ENCODE data around the gene SH3BGRL3. TPM values are rescaled to one million over a fixed set of nuclear protein-coding genes. Genes with fewer than 3 reads are reported as not detected.
"Not testable (repeated sequence)": the region's sequence is repeated elsewhere in the genome, so short reads cannot be mapped to it uniquely, and the experiment has no call there.

The SH3BGRL3 gene
- total RNA-seq, 1 experiment from 2014 or later: 30.7 TPM

- in situ Hi-C loops (cut with HindIII; ENCODE audit: low pct_unique_long_range_greater_than_20kb, low sequenced_read_pairs): no loop called here
- DNase-seq (ENCODE audit: low read depth, low spot score): no peak
These were observed 23.0 kb downstream of the SH3BGRL3 start for GRCh38 chr1:26302733-26303405.

- in situ Hi-C loops (cut with HindIII; ENCODE audit: low pct_unique_long_range_greater_than_20kb, low sequenced_read_pairs): no loop called here
- DNase-seq (ENCODE audit: low read depth, low spot score): no peak
These were observed 25.9 kb downstream of the SH3BGRL3 start for GRCh38 chr1:26305667-26306289.

DNA sequence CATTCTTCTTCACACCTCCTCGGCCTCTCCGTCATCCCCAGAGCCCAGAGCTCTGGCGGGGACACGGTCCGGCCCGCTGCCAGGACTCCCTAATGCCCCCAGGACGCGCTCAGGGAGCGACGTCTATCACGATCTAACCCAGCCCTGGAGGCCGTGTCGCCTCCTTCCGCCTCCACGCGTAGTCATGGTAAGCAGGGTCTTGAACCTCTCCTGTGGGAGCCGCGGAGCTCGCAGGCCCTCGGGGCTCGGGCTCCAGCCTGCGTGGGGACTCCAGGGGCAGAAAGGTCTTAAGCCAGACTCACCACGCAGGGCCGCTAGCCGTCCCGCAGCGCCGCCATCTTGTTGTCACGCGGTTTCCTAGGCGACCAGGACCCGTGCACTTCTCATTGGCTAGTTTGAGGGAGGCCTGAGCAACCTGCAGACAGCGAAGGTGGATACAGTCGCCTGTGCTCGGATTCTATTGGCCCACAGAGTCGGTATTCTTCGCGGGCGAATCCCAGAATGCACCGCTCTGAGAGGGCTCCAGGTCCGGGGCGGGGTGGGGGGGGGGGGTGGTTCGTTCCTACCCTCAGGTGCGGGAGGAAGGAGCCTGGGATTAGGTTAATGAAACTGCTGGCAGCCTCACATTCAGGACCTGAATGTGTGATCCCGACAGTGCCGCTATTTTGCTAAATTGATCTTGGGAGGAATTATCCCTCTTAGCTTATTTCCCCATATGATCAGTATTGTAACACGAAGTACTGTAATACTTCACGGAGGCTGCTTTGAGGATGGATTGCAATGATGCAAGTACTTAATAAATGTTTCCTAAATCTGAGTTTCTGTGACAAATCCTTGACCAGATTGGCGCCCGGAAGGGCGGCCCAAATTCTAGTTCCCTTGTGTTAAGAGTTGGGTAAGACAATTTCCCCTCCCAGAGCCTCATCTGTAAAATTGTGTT lies 26.7 kb downstream of the SH3BGRL3 start, which contains the start of gene UBXN11:
TSS of gene UBXN11 (minus strand) at position 347 of the 940 bp plus-strand sequence. CDS start 3,753 bp downstream, outside the sequence.
- peak; percentile 96 for DNase-seq (ENCODE audit: low read depth, low spot score)
- in situ Hi-C loops (cut with HindIII; ENCODE audit: low pct_unique_long_range_greater_than_20kb, low sequenced_read_pairs): no loop called here

DNA sequence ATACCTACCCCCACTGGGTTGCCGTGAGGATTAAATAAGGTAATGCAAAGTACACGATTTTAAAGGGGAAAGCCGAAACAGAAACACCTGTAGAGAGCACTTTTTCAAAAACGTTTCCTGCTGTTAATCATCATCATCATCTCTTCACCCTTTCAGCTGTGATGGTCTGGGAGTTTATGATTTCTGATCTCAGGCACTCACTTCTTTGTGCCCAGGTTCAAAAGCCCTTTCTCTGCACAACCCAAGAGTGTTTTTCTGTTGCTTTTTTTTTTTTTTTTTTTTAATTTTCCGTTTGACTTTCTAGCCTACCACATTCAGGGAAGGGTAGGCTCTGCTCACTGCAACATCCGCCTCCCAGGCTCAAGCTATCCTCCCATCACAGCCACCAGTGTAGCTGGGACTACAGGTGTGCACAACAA lies 27.5 kb downstream of the SH3BGRL3 start:
- in situ Hi-C loops (cut with HindIII; ENCODE audit: low pct_unique_long_range_greater_than_20kb, low sequenced_read_pairs): no loop called here

GRCh38 chr1:26307966-26308899 lies 28.3 kb downstream of the SH3BGRL3 start:
- DNase-seq (ENCODE audit: low read depth, low spot score); in situ Hi-C loops (cut with HindIII; ENCODE audit: low pct_unique_long_range_greater_than_20kb, low sequenced_read_pairs): not testable (repeated sequence)

More for the DNA sequence above, 27.5 kb downstream of the SH3BGRL3 start:
- DNase-seq (ENCODE audit: low read depth, low spot score): no peak

DNA sequence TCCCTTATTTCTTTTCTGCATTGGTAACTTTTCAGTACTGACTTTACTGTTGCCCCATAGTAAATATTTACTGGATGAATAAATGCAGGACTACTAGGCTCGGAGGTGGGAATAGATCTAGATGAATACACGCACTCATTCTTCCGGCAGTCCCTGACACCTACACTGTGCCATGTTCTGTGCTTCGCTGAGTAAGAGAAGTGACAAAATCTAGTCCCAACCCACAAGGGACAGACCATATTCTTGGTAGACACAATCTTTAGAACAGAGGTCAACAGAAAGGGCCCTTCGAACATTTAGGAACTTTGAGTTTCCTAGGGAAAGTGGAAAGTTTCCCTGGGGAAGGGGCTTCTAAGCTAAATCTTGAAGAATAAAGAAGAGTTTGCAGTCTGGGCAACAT lies 34.6 kb downstream of the SH3BGRL3 start:
- no peak for DNase-seq (ENCODE audit: low read depth, low spot score)
- in situ Hi-C loops (cut with HindIII; ENCODE audit: low pct_unique_long_range_greater_than_20kb, low sequenced_read_pairs): no loop called here

- in situ Hi-C loops (cut with HindIII; ENCODE audit: low pct_unique_long_range_greater_than_20kb, low sequenced_read_pairs): no loop called here
- DNase-seq (ENCODE audit: low read depth, low spot score): no peak
These were observed 36.3 kb downstream of the SH3BGRL3 start for GRCh38 chr1:26315874-26316850.

DNA sequence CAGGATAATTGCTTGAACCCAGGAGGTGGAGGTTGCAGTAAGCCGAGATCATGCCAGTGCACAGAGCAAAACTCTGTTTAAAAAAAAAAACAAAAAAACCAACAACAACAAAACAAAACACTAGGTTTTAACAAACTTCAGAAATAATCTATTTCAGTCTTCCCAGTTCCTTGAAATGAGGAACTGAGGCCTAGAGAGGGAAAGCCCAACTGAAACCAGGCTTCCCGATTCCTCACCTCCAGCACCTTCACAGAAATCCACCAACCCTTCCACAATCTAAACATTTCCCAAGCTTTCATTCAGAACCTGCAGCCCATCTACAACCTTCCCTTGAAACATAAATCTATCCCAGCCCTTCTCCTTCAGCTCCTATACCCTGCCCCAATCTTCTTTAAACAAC lies 37.3 kb downstream of the SH3BGRL3 start:
- in situ Hi-C loops (cut with HindIII; ENCODE audit: low pct_unique_long_range_greater_than_20kb, low sequenced_read_pairs): no loop called here
- no peak for DNase-seq (ENCODE audit: low read depth, low spot score)

GRCh38 chr1:26317612-26318337 lies 37.9 kb downstream of the SH3BGRL3 start, which contains the start of gene CD52:
CD52 (plus strand) TSS chr1:26317958; CDS start chr1:26318018, 60 bp downstream.
- in situ Hi-C loops (cut with HindIII; ENCODE audit: low pct_unique_long_range_greater_than_20kb, low sequenced_read_pairs): no loop called here
- no peak for DNase-seq (ENCODE audit: low read depth, low spot score)

DNA sequence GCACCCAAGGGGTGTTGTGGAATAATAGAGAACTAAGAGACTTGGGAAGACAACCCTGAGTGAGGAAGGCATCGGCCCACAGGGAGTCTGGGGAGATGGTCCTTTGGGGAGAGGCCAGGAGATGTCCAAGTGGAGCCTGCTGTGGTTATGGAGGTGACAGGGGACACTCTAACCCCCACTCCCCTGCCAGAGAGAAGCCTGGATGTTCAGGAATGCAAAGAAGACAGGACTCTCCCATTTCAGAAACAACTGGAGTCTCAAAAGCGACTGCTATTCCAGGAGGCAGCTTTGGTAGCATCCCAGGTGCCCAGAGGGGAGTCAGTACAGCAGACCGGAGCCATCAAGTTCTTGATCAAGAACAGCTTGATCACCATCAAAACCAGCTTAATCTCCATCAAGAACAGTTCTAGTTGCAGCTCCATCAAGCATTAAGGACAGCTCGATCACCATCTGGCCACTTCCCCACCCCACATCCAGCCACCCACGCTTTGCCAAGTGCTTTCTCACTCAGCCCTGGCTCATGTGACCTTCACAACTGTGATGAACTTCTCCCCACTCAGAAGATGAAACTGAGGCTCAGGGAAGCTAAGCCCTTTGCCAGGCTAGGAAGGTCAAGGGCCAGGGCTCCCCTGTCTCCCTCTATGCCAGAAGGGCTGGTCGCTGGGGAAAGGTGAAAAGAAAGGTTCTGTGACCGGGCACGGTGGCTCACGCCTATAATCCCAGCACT lies 38.6 kb downstream of the SH3BGRL3 start:
- in situ Hi-C loops (cut with HindIII; ENCODE audit: low pct_unique_long_range_greater_than_20kb, low sequenced_read_pairs): no loop called here
- no peak for DNase-seq (ENCODE audit: low read depth, low spot score)

DNA sequence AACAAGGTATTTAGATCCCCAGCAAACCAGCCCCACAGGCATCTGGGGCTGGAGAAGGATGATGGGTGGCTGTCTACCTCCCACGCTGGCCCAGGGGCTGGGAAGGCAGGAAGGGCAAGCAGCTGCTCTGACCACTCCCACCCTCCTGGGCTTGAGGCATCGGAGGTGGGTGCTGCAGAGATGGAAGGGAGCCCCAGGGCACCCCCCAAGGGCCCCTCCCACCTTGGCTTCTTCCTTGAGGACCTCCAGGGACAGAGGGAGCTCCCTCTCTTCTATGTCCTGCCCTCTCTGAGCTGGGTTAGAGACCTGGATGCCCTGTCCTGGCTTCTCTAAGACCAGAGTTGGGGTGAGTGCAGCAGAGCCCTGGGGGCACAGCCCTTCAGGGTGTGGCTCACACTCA lies 41.0 kb downstream of the SH3BGRL3 start:
- in situ Hi-C loops (cut with HindIII; ENCODE audit: low pct_unique_long_range_greater_than_20kb, low sequenced_read_pairs): no loop called here

DNA sequence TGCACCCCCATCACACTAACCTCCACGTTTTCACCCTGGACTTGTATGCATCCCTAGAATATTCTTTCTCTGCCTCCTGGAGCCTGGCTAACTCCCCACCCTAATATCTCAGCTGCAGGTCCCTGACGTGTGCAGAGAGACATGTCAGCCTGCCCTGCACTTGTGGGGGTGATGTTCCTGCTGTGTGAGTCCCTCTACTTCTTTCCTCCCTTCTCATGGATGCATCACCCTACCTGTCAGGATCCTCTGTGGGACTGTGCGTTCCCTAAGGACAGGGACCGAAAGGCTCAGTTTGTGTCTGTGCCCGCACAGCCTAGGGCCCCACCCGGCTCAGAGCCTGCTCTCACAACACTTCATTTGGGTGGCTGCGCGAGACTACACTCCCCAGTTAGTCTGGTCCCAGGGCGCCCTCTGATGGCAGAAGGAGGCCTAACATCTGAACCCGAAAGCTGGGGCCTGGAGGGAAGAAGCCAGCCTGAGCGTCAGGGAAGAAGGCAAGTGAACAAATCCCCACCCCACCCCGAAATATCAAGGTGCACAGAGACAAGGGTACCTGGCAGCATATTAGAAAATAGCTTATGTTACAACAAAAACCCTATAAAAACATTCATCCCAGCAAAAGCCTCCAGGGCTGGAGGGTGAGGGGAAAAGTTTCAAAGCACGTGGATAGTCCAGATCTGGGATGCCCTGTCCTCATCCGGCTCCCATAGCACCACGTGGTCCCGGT lies 41.6 kb downstream of the SH3BGRL3 start:
- DNase-seq (ENCODE audit: low read depth, low spot score): peak; percentile 83
- in situ Hi-C loops (cut with HindIII; ENCODE audit: low pct_unique_long_range_greater_than_20kb, low sequenced_read_pairs): no loop called here

More for the DNA sequence above, 41.0 kb downstream of the SH3BGRL3 start:
- no peak for DNase-seq (ENCODE audit: low read depth, low spot score)

DNA sequence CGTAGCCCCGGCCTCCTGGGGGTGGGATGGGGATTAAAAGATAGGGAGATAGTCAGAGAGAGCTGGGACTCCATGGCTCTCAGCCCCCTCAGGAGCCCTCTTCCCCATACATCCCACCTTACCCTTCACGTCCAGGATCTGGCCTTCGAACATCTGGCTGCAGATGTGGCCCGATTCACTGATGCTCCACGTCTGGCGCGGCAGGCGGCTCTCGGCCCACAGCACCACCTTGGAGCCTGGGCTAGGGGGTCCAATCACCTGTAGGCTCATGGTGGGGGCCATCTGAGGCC lies 42.1 kb downstream of the SH3BGRL3 start:
- in situ Hi-C loops (cut with HindIII; ENCODE audit: low pct_unique_long_range_greater_than_20kb, low sequenced_read_pairs): no loop called here
- no peak for DNase-seq (ENCODE audit: low read depth, low spot score)

DNA sequence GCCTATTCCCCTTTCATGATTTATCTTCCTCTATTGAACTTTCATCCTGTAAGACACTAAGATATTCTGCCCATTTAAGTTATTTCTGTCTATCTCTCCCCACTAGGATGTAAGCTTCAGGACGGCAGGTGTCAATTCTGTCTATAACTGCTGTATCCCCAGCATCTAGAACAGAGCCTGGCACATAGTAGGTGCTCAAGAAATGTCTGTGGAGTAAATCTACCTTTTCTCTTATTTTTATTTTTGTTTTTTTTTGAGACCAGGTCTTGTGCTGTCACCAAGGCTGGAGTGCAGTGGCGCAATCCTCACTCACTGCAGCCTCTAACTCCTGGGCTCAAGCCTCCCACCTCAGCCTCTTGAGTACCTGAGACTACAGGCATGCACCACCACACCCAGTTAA lies 43.5 kb downstream of the SH3BGRL3 start:
- in situ Hi-C loops (cut with HindIII; ENCODE audit: low pct_unique_long_range_greater_than_20kb, low sequenced_read_pairs): no loop called here

More for the DNA sequence above, 43.5 kb downstream of the SH3BGRL3 start:
- DNase-seq (ENCODE audit: low read depth, low spot score): no peak
